Activated CD8-positive, alpha-beta memory T cell treated with anti-CD3 and anti-CD28 coated beads for 48 hours (primary cell): Measurements from ENCODE around the gene TRIL.

Source experiments
- DNase-seq, 3 experiments: peaks; one replicate each; pipeline ENCODE4 v3.0.0-alpha.2; 2020; ENCODE audit warnings: low read depth in 2 of 3, low spot score in 2 of 3

TRIL gene

GRCh38 chr7:28983396-28984190, 25.5 kb upstream of the TRIL start:
- DNase-seq = no peak

- DNase-seq = no peak
Measured at GRCh38 chr7:28981161-28981465, 23.0 kb upstream of the TRIL start.

GRCh38 chr7:28980451-28981160, 22.5 kb upstream of the TRIL start:
- no peak for DNase-seq

- no peak for DNase-seq
Measured at GRCh38 chr7:28979776-28980175, 21.6 kb upstream of the TRIL start.

- DNase-seq = no peak
Measured at GRCh38 chr7:28977881-28978280, 19.8 kb upstream of the TRIL start.

GRCh38 chr7:28976022-28976421, 17.9 kb upstream of the TRIL start:
- DNase-seq = no peak

GRCh38 chr7:28973591-28973990, 15.5 kb upstream of the TRIL start:
- no peak for DNase-seq

GRCh38 chr7:28964056-28964455, 5.9 kb upstream of the TRIL start:
- DNase-seq = no peak

GRCh38 chr7:28961972-28962371, 3.8 kb upstream of the TRIL start:
- no peak for DNase-seq

- no peak for DNase-seq
Measured at GRCh38 chr7:28960071-28960840, 2.1 kb upstream of the TRIL start.

- no peak for DNase-seq
Measured at GRCh38 chr7:28958980-28959347, 834 bp upstream of the TRIL start.

- DNase-seq = no peak
Measured at GRCh38 chr7:28957751-28958234, 337 bp downstream of the TRIL start.

- peak in 1 of 3 experiments; percentile 16 for DNase-seq
Measured at GRCh38 chr7:28957064-28957750, 923 bp downstream of the TRIL start.

- DNase-seq = no peak
Measured at GRCh38 chr7:28956608-28957063, 1.5 kb downstream of the TRIL start.

- DNase-seq = no peak
Measured at GRCh38 chr7:28955718-28956607, 2.2 kb downstream of the TRIL start.

- DNase-seq = no peak
Measured at GRCh38 chr7:28955356-28955717, 2.8 kb downstream of the TRIL start.

- no peak for DNase-seq
Measured at GRCh38 chr7:28954946-28955345, 3.2 kb downstream of the TRIL start.

GRCh38 chr7:28954471-28954870, 3.7 kb downstream of the TRIL start:
- no peak for DNase-seq

GRCh38 chr7:28953633-28954032, 4.5 kb downstream of the TRIL start:
- DNase-seq = no peak

- DNase-seq = no peak
Measured at GRCh38 chr7:28942168-28942567, 16.0 kb downstream of the TRIL start.
